Uterus (tissue), 4 donors: ENCODE measurements around the gene KREMEN1. TPM values are rescaled to one million over a fixed set of nuclear protein-coding genes. Genes with fewer than 3 reads are reported as not detected.

Experiments
- DNase-seq, 2 donors: peaks; one replicate each; pipeline ENCODE4 v3.0.0-alpha.2; 2019 to 2020
- H3K27ac ChIP-seq, 2 donors: fragments of 200-600 bp; sonication (generic); 1 replicate in 1 of 2; 2 replicates in 1 of 2; pipeline ENCODE4 v1.5.1; 2016 to 2018
- H3K27me3 ChIP-seq, 2 donors: fragments of 200-600 bp; sonication (generic); one replicate each; pipeline ENCODE4 v1.5.1; 2018 to 2019; ENCODE audit warnings: control low read depth in 1 of 2
- H3K36me3 ChIP-seq, 2 donors: fragments of 200-600 bp; sonication (generic); one replicate each; pipeline ENCODE4 v1.5.1; 2019; ENCODE audit warnings: control low read depth in 1 of 2
- H3K4me1 ChIP-seq, 2 donors: fragments of 200-600 bp; sonication (generic); one replicate each; pipeline ENCODE4 v1.5.1; 2018 to 2019; ENCODE audit warnings: control low read depth in 1 of 2
- H3K4me3 ChIP-seq, 2 donors: fragments of 200-600 bp; sonication (generic); 1 replicate in 1 of 2; 2 replicates in 1 of 2; pipeline ENCODE4 v1.5.1; 2018 to 2019; ENCODE audit warnings: mild to moderate bottlenecking in 1 of 2
- H3K9me3 ChIP-seq, 2 donors: fragments of 200-600 bp; sonication (generic); one replicate each; pipeline ENCODE4 v1.5.1; 2019; ENCODE audit warnings: control low read depth in 1 of 2
- POLR2A ChIP-seq, 2 donors: fragments of 450-650 bp; IDR thresholded peaks; one replicate each; pipeline ENCODE4 v1.6.1; 2016; ENCODE audit warnings: antibody characterized with exemption in 2 of 2, mild to moderate bottlenecking in 1 of 2, moderate library complexity in 1 of 2
- intact Hi-C: fragments of 100-400 bp; cut with DNase I; formaldehyde crosslinking; loops from one replicate; pipeline ENCODE4 v1.15.1; 2023; ENCODE audit warnings: low total_unique reads
- total RNA-seq, 4 donors: library from RNA; depleted of rRNA in 3 of 4; stranded (reverse); fragments of >200 nt in 3 of 4; gene quantifications; one replicate each; pipeline versions ENCODE4 v1.1.0 to v1.2.4, GENCODE V29; 2014 to 2023
- TF ChIP-seq, protein P1 (sequence below), 4 experiments: fragments of 200-600 bp in 2 of 4; fragments of 450-650 bp in 2 of 4; sonication (generic) in 2 of 4; IDR thresholded peaks; one replicate each; pipeline ENCODE4 v1.5.1; 2016 to 2019; ENCODE audit warnings: antibody characterized with exemption in 4 of 4, mild to moderate bottlenecking in 2 of 4, moderate library complexity in 1 of 4
- donor health status: DM: yes; HTN: yes; CAD: no.

The KREMEN1 gene
- total RNA-seq, 4 donors from 2014 or later: 5.9 to 25.1 (median 10.2) TPM

DNA sequence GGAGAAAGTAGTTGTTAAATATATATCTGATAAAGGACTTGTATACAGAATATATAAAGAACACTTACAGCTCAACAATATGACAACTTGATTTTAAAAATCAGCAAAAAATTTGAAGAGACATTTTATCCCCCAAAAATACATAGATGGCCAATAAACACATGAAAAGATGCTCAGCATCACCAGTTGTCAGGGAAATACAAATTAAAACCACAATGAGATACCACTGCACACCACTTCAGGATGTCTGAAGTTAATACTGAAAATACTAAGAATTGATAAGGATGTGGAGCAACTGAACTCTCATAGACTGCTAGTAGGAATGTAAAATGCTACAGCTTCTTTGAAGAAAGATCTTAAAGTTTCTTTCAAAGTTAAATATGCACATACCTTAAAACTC is 49.2 kb downstream of the KREMEN1 start:
- DNase-seq: no peak
- H3K27me3 ChIP-seq: no peaks in the 10 kb centered on the region
- H3K27ac ChIP-seq: no peak overlapping the region
- no peak for TF ChIP-seq POLR2A (IDR thresholded peaks at IDR 0.05)
- TF ChIP-seq, protein P1, sequence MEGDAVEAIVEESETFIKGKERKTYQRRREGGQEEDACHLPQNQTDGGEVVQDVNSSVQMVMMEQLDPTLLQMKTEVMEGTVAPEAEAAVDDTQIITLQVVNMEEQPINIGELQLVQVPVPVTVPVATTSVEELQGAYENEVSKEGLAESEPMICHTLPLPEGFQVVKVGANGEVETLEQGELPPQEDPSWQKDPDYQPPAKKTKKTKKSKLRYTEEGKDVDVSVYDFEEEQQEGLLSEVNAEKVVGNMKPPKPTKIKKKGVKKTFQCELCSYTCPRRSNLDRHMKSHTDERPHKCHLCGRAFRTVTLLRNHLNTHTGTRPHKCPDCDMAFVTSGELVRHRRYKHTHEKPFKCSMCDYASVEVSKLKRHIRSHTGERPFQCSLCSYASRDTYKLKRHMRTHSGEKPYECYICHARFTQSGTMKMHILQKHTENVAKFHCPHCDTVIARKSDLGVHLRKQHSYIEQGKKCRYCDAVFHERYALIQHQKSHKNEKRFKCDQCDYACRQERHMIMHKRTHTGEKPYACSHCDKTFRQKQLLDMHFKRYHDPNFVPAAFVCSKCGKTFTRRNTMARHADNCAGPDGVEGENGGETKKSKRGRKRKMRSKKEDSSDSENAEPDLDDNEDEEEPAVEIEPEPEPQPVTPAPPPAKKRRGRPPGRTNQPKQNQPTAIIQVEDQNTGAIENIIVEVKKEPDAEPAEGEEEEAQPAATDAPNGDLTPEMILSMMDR (IDR thresholded peaks at IDR 0.05): no peak
- H3K4me3 ChIP-seq: no peak overlapping the region
- H3K4me1 ChIP-seq: no peaks in the 10 kb centered on the region
- H3K9me3 ChIP-seq: no peaks in the 10 kb centered on the region
- intact Hi-C loops: no loop called here
- no peaks in the 10 kb centered on the region for H3K36me3 ChIP-seq

DNA sequence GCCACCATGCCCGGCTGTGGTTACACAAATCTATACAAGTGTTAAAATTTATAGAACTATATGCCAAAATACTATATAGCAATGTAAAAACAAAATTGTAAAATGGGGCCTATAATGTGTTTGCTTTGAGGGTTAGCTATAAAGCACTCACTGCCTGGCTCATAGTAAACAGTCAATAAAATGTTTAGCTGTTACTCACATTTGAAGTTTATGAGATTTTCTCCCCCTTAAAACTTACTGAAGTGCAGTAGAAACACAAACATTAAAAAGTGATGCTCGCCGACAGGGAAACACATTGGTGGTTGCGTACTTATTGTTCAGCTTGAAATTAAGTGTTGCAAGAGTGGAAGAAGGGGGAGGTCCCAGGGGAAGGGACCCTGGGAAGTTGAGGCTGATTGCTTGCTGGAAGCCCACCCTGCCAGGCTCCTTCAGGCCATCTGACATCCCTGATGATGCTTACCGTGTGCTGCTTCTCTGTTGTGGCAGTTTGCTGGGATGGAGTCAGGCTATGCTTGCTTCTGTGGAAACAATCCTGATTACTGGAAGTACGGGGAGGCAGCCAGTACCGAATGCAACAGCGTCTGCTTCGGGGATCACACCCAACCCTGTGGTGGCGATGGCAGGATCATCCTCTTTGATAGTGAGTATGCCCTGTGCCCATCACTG is 52.1 kb downstream of the KREMEN1 start:
- H3K4me1 ChIP-seq: no peaks in the 10 kb centered on the region
- H3K27me3 ChIP-seq: no peaks in the 10 kb centered on the region
- DNase-seq: no peak
- no peaks in the 10 kb centered on the region for H3K9me3 ChIP-seq
- H3K4me3 ChIP-seq: no peak overlapping the region
- intact Hi-C loops: no loop called here
- H3K36me3 ChIP-seq: no peaks in the 10 kb centered on the region
- TF ChIP-seq POLR2A (IDR thresholded peaks at IDR 0.05): no peak
- TF ChIP-seq, protein P1 (IDR thresholded peaks at IDR 0.05): no peak
- H3K27ac ChIP-seq: no peak overlapping the region

DNA sequence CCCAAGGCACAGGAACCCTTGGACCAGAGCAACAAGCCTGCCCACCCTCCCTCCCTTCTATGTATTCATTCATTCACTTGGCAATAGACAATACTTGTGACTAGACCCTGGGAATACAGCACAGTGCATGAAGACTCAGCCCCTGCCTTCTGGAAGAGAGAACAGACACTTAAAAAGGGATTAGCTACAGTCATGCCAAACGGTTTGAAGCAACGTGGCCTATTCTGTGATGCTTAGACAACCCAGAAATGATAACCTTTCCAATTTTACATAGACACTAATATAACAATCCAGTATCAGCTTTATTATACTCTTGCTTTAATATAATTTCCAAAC is 52.6 kb downstream of the KREMEN1 start:
- no peaks in the 10 kb centered on the region for H3K4me1 ChIP-seq
- no peaks in the 10 kb centered on the region for H3K9me3 ChIP-seq
- H3K27ac ChIP-seq: no peak overlapping the region
- intact Hi-C loops: no loop called here
- TF ChIP-seq POLR2A (IDR thresholded peaks at IDR 0.05): no peak
- TF ChIP-seq, protein P1 (IDR thresholded peaks at IDR 0.05): no peak
- no peak for DNase-seq
- H3K4me3 ChIP-seq: no peak overlapping the region
- no peaks in the 10 kb centered on the region for H3K27me3 ChIP-seq
- H3K36me3 ChIP-seq: no peaks in the 10 kb centered on the region

DNA sequence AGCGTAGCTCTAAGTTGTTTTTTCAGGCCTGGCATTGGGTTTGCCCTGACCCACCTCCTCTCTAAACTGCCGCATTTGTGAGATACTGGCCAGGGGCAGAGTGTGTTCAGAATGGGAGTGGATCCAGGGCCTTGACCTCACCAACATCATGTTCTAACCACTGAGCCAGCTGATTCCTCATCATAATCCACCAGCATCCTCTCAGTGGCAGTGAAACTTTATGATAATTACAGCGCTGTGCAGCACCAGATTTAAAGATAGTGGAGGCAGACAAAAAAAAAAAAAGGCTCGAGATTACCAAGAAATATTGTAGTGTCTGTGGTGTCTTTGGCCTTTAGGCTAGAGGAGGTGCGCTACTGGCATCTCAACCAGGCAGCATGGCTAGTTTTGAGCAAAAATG is 53.0 kb downstream of the KREMEN1 start:
- no peak for DNase-seq
- Histone ChIP-seq H3K4me3 (no peak overlapping the region), H3K36me3 (no peaks in the 10 kb centered on the region), H3K9me3 (no peaks in the 10 kb centered on the region), H3K27ac (no peak overlapping the region), H3K4me1 (no peaks in the 10 kb centered on the region), H3K27me3 (no peaks in the 10 kb centered on the region)
- intact Hi-C loops: no loop called here
- TF ChIP-seq POLR2A (IDR thresholded peaks at IDR 0.05): no peak
- TF ChIP-seq, protein P1 (IDR thresholded peaks at IDR 0.05): no peak

DNA sequence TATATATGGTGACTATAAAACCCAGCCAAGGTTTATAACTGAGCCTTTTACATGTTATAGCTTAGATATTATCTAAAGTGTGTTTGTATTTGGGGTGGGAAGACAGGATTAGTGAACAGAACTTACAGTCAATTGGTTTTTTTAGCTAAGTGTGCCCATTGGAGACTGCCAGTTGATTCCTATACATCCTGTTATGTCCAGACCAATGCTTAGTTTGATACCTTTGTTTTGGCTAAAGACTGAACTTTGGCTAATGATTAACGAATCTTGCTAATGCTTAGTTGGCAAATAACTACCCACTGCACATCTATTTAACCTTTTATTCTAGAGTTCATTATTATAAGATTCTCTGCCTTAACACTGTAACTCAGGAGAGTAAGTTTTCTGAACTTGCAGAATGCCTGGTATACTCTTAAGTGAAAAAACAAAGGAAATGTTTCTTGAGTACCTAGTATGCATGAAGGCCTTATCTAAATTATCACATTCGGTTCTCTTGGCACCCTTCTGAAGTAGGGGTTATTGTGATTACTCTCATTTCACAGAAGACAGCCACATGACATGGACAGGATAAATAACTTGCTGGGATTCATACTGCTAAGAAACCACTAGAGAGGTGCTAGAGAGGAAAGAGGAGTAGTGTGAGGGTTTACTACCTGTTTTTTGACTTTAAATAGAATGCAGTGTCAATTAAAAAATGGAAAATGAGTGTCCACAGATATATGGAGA is 54.0 kb downstream of the KREMEN1 start:
- Histone ChIP-seq H3K27ac (no peak overlapping the region), H3K36me3 (no peaks in the 10 kb centered on the region), H3K9me3 (no peaks in the 10 kb centered on the region), H3K27me3 (no peaks in the 10 kb centered on the region), H3K4me3 (no peak overlapping the region), H3K4me1 (no peaks in the 10 kb centered on the region)
- intact Hi-C loops: no loop called here
- no peak for DNase-seq
- TF ChIP-seq, protein P1 (IDR thresholded peaks at IDR 0.05): no peak
- TF ChIP-seq POLR2A (IDR thresholded peaks at IDR 0.05): no peak
